ENCODE measurements around the gene KRTAP10-11. TPM values are rescaled to one million over a fixed set of nuclear protein-coding genes. Genes with fewer than 3 reads are reported as not detected.
"Not testable (repeated sequence)": the region's sequence is repeated elsewhere in the genome, so short reads cannot be mapped to it uniquely, and the experiment has no call there.

The KRTAP10-11 gene
- polyA plus RNA-seq, 12 donors, result not detected

GRCh38 chr21:44664691-44665090, 18.5 kb downstream of the KRTAP10-11 start:
- no peak for DNase-seq

- no peak for DNase-seq
Observed at GRCh38 chr21:44666401-44667320, 20.4 kb downstream of the KRTAP10-11 start, which contains the start of gene KRTAP12-2. Gene KRTAP12-2, minus strand, starts transcription at chr21:44666927. Its CDS starts 41 bp downstream, at chr21:44666886.

- DNase-seq, result no peak
Observed at GRCh38 chr21:44667612-44668011, 21.4 kb downstream of the KRTAP10-11 start.

- no peak for DNase-seq
Observed at GRCh38 chr21:44670642-44671432, 24.6 kb downstream of the KRTAP10-11 start.

GRCh38 chr21:44671911-44672310, 25.7 kb downstream of the KRTAP10-11 start:
- no peak for DNase-seq

GRCh38 chr21:44677881-44678280, 31.7 kb downstream of the KRTAP10-11 start:
- DNase-seq, result no peak

GRCh38 chr21:44681152-44681551, 34.9 kb downstream of the KRTAP10-11 start:
- DNase-seq, result no peak

GRCh38 chr21:44681861-44682579, 35.8 kb downstream of the KRTAP10-11 start, which contains the start of gene KRTAP12-1:
Gene KRTAP12-1, minus strand, starts transcription at chr21:44682163. Its CDS starts 40 bp downstream, at chr21:44682123.
- no peak for DNase-seq

GRCh38 chr21:44682580-44683151, 36.5 kb downstream of the KRTAP10-11 start:
- DNase-seq, result no peak

GRCh38 chr21:44684077-44684476, 37.9 kb downstream of the KRTAP10-11 start:
- no peak for DNase-seq

GRCh38 chr21:44684483-44684882, 38.3 kb downstream of the KRTAP10-11 start:
- no peak for DNase-seq

GRCh38 chr21:44685050-44685449, 38.8 kb downstream of the KRTAP10-11 start:
- DNase-seq, result not testable (repeated sequence)

GRCh38 chr21:44686000-44686781, 40.0 kb downstream of the KRTAP10-11 start:
- DNase-seq, result no peak

- DNase-seq, result no peak
Observed at GRCh38 chr21:44686843-44687561, 40.8 kb downstream of the KRTAP10-11 start.

GRCh38 chr21:44687671-44688070, 41.5 kb downstream of the KRTAP10-11 start:
- no peak for DNase-seq

- DNase-seq, result not testable (repeated sequence)
Observed at GRCh38 chr21:44689740-44690139, 43.5 kb downstream of the KRTAP10-11 start.

- no peak for DNase-seq
Observed at GRCh38 chr21:44691686-44692085, 45.5 kb downstream of the KRTAP10-11 start.

GRCh38 chr21:44692798-44693512, 46.7 kb downstream of the KRTAP10-11 start:
- DNase-seq, result no peak

GRCh38 chr21:44694776-44695175, 48.6 kb downstream of the KRTAP10-11 start:
- DNase-seq, result no peak

All from muscle of arm (tissue), 12 donors.